ENCODE data around the gene CHST9.
"Not testable (repeated sequence)": the region's sequence is repeated elsewhere in the genome, so short reads cannot be mapped to it uniquely, and the experiment has no call there.

The CHST9 gene, protein sequence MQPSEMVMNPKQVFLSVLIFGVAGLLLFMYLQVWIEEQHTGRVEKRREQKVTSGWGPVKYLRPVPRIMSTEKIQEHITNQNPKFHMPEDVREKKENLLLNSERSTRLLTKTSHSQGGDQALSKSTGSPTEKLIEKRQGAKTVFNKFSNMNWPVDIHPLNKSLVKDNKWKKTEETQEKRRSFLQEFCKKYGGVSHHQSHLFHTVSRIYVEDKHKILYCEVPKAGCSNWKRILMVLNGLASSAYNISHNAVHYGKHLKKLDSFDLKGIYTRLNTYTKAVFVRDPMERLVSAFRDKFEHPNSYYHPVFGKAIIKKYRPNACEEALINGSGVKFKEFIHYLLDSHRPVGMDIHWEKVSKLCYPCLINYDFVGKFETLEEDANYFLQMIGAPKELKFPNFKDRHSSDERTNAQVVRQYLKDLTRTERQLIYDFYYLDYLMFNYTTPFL

DNA sequence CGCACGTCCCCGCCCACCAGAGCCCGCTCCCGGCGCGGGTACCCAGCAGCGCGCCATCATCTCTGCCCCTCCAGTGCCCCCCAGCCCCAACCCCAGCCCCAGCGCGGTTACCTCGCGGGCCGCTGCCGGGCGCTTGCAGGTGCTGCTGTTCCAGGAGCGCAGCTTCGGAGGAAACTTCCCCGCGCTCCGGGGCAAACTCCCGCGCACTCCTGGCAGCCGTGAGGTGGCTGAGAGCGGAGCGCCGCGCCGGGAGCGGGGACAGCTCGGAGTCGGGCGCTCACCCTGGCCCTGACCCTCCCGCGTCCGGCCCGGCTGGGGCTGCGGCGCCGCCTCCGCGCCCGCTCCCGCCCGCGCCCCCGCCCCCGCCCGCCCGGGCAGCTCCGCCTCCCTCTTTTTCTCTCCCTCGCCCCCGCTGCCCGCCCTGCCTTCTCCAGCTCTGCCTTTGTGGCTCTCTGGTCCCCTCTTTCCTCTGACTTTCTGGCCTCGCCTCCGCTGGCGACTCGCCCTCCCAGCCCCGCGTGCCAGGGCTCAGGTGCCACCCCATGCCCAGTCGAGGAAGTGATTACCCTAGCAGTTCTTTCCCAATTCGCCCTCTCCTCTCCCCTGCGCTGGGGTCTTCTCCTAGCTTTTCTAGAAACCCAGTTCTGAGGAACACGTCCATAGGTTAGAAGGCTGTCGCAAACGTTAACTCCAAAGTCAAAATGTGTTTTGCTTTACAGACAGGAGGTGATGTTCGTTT lies at the start of gene CHST9:
Gene CHST9 (minus strand): TSS at position 284 of the 739 bp plus-strand sequence. CDS start 42,499 bp downstream, outside the sequence.
- ATAC-seq: no peak

DNA sequence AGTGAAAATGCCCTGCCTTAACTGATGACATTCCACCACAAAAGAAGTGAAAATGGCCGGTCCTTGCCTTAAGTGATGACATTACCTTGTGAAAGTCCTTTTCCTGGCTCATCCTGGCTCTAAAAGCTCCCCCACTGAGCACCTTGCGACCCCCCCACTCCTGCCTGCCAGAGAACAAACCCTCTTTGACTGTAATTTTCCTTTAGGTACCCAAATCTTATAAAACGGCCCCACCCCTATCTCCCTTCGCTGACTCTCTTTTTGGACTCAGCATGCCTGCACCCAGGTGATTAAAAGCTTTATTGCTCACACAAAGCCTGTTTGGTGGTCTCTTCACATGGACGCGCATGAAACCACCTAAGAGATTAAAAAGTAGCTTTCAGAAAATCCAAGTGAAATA lies 47.2 kb upstream of the CHST9 start:
- peaks cover 17% of the 10 kb centered on the region for H3K9me3 Mint-ChIP-seq
- not testable (repeated sequence) for H3K4me3 Mint-ChIP-seq; H3K27ac Mint-ChIP-seq; H3K4me1 Mint-ChIP-seq; ATAC-seq; DNase-seq (ENCODE audit: low spot score in 2 of 2); H3K36me3 Mint-ChIP-seq

More for the DNA sequence above, at the start of gene CHST9:
- DNase-seq (ENCODE audit: low spot score in 2 of 2): no peak
- no peak within 1 kb of the TSS for H3K4me3 Mint-ChIP-seq
- H3K4me1 Mint-ChIP-seq: no peaks in the 10 kb centered on the region
- H3K36me3 Mint-ChIP-seq: no peaks in the 10 kb centered on the region
- no peak within 1 kb of the TSS for H3K27ac Mint-ChIP-seq
- H3K9me3 Mint-ChIP-seq: peaks cover 21% of the 10 kb centered on the region

DNA sequence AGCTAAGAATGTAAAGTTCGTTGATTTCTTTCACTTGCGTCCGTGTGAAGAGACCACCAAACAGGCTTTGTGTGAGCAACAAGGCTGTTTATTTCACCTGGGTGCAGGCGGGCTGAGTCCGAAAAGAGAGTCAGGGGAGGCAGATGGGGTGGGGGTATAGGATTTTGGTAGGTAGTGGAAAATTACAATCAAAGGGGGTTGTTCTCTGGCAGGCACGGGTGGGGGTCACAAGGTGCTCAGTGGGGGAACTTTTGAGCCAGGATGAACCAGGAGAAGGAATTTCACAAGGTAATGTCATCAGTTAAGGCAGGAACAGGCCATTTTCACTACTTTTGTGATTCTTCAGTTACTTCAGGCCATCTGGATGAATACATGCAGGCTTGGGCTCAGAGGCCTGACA lies 46.6 kb upstream of the CHST9 start:
- H3K36me3 Mint-ChIP-seq; H3K27ac Mint-ChIP-seq; DNase-seq (ENCODE audit: low spot score in 2 of 2); ATAC-seq; H3K4me3 Mint-ChIP-seq; H3K4me1 Mint-ChIP-seq: not testable (repeated sequence)
- peaks cover 18% of the 10 kb centered on the region for H3K9me3 Mint-ChIP-seq

DNA sequence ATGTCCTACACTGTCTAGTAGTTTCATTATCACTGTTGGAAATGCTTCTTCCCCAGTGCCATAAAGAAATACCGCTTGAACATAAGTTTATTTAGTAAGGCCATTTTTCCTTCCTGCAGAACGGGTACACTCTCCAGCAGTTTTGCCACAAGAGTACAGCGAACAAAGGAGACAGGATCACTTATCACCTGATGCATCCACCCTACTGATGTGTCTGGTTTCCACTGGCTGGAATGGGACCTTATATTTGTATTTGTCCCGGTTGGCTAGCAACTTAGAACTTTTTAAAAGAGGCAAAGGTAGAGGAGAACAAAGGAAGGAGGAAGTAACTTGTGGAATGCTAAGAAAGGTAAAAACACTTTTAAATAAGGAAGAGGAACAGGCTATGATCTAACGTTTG lies 46.1 kb upstream of the CHST9 start:
- not testable (repeated sequence) for H3K36me3 Mint-ChIP-seq; H3K4me3 Mint-ChIP-seq; ATAC-seq; DNase-seq (ENCODE audit: low spot score in 2 of 2); H3K27ac Mint-ChIP-seq; H3K4me1 Mint-ChIP-seq
- H3K9me3 Mint-ChIP-seq: peaks cover 18% of the 10 kb centered on the region

DNA sequence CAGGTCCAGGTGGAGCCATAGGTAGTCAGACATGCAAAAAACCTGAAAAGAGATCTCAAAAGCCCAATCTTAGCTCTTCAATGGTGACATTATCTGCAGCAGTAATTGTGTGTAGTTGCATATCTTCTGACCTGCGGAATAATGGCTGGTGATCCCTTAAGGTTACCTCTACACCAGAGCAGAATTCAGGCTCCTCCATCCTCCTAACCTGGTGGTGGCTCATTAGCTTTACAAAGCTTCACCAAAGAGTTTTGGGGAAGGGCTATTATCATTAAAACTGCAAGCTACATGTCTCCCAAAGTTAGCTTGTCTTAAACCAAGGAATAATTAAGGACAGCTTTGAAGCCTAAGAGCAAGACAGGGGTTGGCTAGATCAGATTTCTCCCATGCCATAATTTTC lies 42.6 kb upstream of the CHST9 start:
- no peak overlapping the region for H3K27ac Mint-ChIP-seq
- H3K9me3 Mint-ChIP-seq: peaks cover 17% of the 10 kb centered on the region
- H3K4me3 Mint-ChIP-seq: no peak overlapping the region
- H3K4me1 Mint-ChIP-seq: no peaks in the 10 kb centered on the region
- H3K36me3 Mint-ChIP-seq: no peaks in the 10 kb centered on the region
- ATAC-seq (no peak), DNase-seq (ENCODE audit: low spot score in 2 of 2) (no peak)

DNA sequence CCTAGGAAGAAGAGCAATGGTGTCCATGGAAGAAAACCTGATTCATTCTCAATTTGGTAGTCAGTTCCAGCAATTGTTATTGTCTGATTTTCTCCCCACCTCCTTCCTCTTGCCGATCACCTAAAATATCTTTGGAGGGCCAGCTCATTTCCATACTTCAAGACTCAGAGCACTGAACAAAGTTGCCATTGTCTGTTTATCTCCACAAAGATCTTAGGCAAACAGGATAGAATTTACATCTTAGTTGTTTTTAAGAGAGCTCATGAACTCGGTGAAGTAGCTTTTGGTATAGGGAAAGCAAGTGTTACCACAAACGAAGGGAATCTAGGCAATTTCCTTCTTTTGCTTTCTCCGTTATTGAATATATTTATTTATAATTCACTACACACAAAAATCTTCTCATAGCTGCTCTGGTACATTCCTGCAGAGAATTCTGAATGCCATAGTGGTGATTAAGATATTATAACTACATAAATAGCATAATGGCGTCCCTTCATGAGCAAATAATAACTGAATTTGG lies 41.5 kb upstream of the CHST9 start:
- H3K27ac Mint-ChIP-seq: no peak overlapping the region
- H3K4me1 Mint-ChIP-seq: no peaks in the 10 kb centered on the region
- H3K4me3 Mint-ChIP-seq: no peak overlapping the region
- DNase-seq (ENCODE audit: low spot score in 2 of 2) (no peak), ATAC-seq (no peak)
- H3K9me3 Mint-ChIP-seq: peaks cover 17% of the 10 kb centered on the region
- no peaks in the 10 kb centered on the region for H3K36me3 Mint-ChIP-seq

DNA sequence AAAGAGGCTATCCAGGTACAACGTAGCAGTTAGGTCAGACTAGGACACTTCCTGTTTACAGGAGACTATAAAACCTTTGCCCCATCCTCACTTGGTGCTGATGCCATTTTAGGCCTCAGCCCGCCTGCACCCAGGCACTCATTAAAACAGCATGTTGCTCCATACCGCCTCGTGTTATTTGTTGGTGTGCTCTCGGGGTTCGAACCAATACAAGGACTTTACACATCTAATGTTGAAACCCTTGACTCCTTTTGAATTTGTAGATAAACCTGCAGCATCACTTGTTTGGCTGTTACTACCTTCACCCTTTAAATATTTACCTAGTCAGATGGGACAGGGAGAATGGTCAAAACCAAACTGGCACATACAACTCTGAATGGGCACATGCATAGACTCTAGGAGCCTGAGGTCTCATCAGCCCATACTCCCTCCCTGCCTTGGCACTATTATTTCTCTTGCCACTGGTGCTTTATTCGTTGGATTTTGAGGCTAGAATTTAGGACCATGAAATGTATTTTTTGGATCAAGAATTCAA lies 40.9 kb upstream of the CHST9 start:
- H3K27ac Mint-ChIP-seq: no peak overlapping the region
- H3K9me3 Mint-ChIP-seq: peaks cover 12% of the 10 kb centered on the region
- H3K4me1 Mint-ChIP-seq: no peaks in the 10 kb centered on the region
- H3K4me3 Mint-ChIP-seq: no peak overlapping the region
- H3K36me3 Mint-ChIP-seq: no peaks in the 10 kb centered on the region
- no peak for ATAC-seq
- DNase-seq (ENCODE audit: low spot score in 2 of 2): no peak

DNA sequence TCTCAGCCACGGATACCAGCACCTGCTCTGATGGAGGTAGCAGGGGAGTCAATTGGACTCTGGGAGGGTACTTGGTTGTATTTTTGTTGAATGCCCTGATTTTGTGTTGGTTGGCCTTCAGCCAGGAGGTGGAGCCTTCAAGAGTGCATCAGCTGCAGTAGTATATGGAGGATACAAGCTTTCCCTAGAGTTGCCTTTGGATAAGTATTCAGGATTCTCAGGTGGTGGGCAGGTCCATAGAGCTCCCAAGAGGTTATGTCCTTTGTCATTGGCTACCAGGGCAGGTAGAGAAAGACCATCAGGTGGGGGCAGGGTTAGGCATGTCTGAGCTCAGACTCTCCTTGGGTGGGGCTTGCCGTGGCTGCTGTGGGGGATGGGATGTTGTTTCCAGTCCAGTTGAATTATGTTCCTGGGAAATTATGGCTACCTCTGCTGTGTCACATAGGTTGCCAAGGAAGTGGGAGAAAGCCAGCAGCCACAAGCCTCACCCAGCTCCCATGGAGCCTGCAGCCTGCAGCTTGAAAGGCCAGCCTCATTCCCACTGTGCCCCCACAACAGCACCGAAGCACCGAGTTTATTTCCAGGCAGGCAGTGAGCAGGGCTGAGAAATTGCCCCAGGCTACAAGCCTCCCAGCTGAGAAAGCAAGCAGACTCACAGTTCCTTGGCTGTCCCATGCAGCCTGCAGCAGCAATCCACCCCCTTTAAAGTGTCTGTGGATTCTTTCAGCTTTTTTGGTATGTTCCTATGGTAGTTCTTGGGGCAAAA lies 38.6 kb upstream of the CHST9 start:
- H3K4me3 Mint-ChIP-seq: no peak overlapping the region
- no peak for DNase-seq (ENCODE audit: low spot score in 2 of 2)
- H3K27ac Mint-ChIP-seq: no peak overlapping the region
- ATAC-seq: no peak
- no peaks in the 10 kb centered on the region for H3K4me1 Mint-ChIP-seq
- no peaks in the 10 kb centered on the region for H3K36me3 Mint-ChIP-seq
- peaks cover 14% of the 10 kb centered on the region for H3K9me3 Mint-ChIP-seq

DNA sequence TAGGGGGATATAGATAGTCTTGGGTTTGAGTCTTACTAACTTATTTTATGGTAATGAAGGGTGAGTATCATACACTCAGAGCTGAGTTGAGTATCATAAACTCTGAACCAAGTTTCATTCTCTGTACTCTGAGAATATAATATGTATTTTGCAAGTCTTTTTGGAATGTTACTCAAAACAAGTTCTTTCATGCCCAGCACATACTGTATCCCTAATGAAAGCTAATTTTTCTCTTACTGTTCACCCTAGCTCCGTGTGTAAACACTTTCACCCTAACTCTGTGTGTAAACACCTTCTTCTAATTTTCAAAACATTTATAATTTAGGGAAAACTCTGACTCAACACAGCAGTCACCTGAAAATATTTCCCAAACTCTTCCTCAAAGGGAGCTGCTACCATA lies 29.7 kb upstream of the CHST9 start:
- no peak for ATAC-seq
- no peak overlapping the region for H3K4me3 Mint-ChIP-seq
- no peak for DNase-seq (ENCODE audit: low spot score in 2 of 2)
- H3K9me3 Mint-ChIP-seq: peaks cover 3% of the 10 kb centered on the region
- no peaks in the 10 kb centered on the region for H3K4me1 Mint-ChIP-seq
- no peak overlapping the region for H3K27ac Mint-ChIP-seq
- no peaks in the 10 kb centered on the region for H3K36me3 Mint-ChIP-seq

DNA sequence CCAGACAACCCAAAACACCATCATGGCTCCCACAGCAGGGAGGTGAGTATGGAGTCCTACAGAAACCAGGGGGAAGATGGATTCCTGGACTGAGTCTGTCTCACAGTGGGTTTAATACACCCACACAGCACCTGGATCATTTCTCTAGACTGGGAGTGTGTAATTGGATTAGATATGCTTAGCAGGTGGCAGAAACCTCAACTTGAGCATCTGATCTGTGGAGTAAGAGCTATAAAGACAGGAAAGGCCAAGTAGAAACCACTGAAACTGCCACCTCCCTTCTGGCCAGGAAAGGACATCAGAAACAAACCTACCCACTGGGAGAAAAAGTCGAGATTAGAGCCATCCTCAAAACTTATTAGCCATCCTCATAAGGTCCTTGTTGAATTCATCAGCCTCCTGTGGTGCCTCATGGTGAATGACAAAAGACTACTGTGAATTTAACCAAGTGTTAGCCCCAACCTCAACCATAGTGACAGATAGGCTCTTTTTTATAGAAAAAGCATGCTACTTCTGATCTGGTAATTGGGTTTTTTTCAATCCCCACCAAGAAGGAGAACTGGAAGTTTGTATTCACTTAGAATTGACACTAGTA lies 28.1 kb upstream of the CHST9 start:
- no peaks in the 10 kb centered on the region for H3K4me1 Mint-ChIP-seq
- no peak for ATAC-seq

DNA sequence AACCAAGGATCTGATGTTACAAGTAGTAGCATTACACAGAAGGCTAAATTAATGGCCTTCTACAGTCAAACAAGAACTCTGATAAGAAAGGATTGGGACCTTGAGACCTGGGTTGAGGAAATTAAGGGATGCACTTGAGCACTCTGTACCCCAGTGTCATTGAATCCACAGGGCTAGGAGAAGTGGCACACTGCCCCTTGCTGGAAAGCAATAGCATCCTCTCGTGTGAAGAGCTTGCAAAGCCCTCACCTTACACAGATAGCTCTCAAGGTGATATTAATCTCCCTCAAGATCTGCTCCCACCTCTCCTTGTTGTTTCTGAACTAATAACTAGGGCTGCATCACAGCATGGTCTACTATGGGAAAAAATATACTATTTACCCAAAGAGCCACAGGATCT lies 26.5 kb upstream of the CHST9 start:
- no peak for ATAC-seq
- Mint-ChIP-seq H3K27ac (no peak overlapping the region), H3K4me1 (no peaks in the 10 kb centered on the region), H3K36me3 (no peaks in the 10 kb centered on the region), H3K4me3 (no peak overlapping the region), H3K9me3 (peaks cover 6% of the 10 kb centered on the region)
- no peak for DNase-seq (ENCODE audit: low spot score in 2 of 2)

More for the DNA sequence above, 28.1 kb upstream of the CHST9 start:
- no peak for DNase-seq (ENCODE audit: low spot score in 2 of 2)
- H3K4me3 Mint-ChIP-seq: no peak overlapping the region
- no peaks in the 10 kb centered on the region for H3K36me3 Mint-ChIP-seq
- H3K27ac Mint-ChIP-seq: no peak overlapping the region
- peaks cover 6% of the 10 kb centered on the region for H3K9me3 Mint-ChIP-seq

DNA sequence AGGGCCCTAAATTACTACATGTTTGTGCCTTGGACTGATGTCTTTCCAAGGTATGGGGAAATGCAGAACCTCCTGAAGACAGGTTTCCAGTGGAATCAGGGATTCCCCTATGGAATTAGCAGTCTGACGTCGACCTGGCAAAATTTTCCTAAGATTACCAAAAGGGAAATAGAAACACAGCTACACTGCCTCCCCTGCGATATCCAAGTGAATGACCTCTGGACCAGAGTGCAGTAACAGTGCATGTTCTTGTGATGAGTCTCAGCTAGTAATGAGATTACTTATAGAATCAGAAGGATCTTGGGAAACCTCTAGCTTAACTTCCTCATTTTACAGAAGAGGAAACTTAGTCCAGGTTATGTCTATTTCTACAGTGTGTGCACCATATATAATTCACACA lies 21.3 kb upstream of the CHST9 start:
- Mint-ChIP-seq H3K4me1 (no peaks in the 10 kb centered on the region), H3K36me3 (no peaks in the 10 kb centered on the region), H3K27ac (no peak overlapping the region), H3K4me3 (no peak overlapping the region), H3K9me3 (peaks cover 14% of the 10 kb centered on the region)
- no peak for DNase-seq (ENCODE audit: low spot score in 2 of 2)
- ATAC-seq: no peak

DNA sequence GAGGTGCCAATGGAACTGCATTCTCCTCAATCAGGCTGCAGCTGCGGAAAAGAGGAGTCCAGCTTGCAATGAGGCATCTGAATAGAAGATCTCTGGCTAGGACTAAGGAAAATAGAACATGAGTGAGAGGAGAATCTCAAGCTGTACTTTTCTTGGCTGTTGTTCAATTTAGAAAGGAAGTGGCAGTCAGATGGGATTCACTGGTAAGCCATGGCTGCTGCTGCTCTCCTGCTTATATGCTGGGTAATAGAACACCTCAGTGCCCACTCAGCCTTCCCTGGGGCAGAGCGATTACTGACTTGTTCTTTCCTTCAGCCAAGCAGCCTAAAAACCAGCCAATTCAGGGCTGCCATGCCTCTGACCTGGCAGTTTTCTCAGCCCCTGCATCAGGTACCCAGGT lies 17.6 kb upstream of the CHST9 start:
- no peak overlapping the region for H3K27ac Mint-ChIP-seq
- H3K4me3 Mint-ChIP-seq: no peak overlapping the region
- no peak for DNase-seq (ENCODE audit: low spot score in 2 of 2)
- H3K4me1 Mint-ChIP-seq: no peaks in the 10 kb centered on the region
- no peak for ATAC-seq
- H3K9me3 Mint-ChIP-seq: peaks cover 12% of the 10 kb centered on the region
- no peaks in the 10 kb centered on the region for H3K36me3 Mint-ChIP-seq

DNA sequence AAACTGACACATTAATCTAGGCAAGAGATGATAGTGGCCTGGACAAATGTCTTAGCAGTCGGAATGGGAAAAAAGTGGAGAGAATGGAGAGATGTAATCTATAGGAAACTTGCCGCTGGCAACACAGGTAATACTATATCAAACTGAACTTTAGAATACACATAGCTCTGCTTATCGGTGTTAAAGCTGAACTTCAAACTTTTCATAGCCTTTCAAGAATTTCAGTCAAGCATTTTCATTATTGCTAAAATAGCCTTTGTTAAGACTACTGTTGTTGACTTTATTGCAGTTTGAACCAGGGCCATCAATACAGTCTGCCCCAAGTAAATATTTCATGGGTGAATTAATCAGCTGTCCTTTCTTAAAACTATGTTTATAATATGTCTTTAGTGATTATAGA lies 12.9 kb upstream of the CHST9 start:
- Mint-ChIP-seq H3K27ac (no peak overlapping the region), H3K9me3 (peaks cover 16% of the 10 kb centered on the region), H3K4me3 (no peak overlapping the region), H3K4me1 (no peaks in the 10 kb centered on the region), H3K36me3 (no peaks in the 10 kb centered on the region)
- ATAC-seq (no peak), DNase-seq (ENCODE audit: low spot score in 2 of 2) (no peak)

DNA sequence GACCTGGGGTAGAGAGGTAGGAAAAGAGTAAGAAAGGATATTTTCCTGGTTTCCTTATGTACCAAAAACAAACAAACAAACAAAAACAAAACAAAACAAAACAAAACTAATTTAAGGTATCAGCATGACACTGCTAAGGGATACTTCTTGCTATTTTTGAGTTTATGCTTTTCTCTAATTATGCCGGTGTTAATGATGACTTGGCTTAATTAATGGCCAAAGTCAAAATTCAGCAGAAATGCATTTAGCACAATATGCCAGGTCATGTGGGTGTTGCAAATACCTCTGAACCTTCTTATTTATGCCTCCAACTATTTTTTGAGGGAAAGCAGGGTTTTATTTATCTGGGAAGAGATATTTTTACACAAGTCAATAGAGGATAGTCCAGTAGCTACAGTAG lies 3.2 kb upstream of the CHST9 start:
- H3K9me3 Mint-ChIP-seq: peaks cover 28% of the 10 kb centered on the region
- no peaks in the 10 kb centered on the region for H3K36me3 Mint-ChIP-seq
- H3K4me1 Mint-ChIP-seq: no peaks in the 10 kb centered on the region
- ATAC-seq: no peak
- DNase-seq (ENCODE audit: low spot score in 2 of 2): no peak
- H3K4me3 Mint-ChIP-seq: no peak overlapping the region
- H3K27ac Mint-ChIP-seq: no peak overlapping the region
